Neural progenitor cell (in vitro differentiated cells): Measurements from ENCODE around the gene AUTS2. TPM values are rescaled to one million over a fixed set of nuclear protein-coding genes. Genes with fewer than 3 reads are reported as not detected.
A peak's percentile ranks its signal among the peaks of the same experiment; 100 is the strongest.

Experiments
- DNase-seq: peaks from one replicate; pipeline ENCODE4 v3.0.0-alpha.2; 2016; ENCODE audit warnings: low spot score
- H2AFZ ChIP-seq: fragments of 200-600 bp; sonication (generic); replicated peaks from 2 replicates; pipeline ENCODE4 v1.6.1; 2016; ENCODE audit warnings: antibody characterized with exemption
- H3F3A ChIP-seq: fragments of 200-600 bp; sonication (generic); 2 replicates; pipeline ENCODE4 v1.6.1; 2016; ENCODE audit warnings: antibody characterized with exemption, low read depth
- H3K27ac ChIP-seq: fragments of 200-600 bp; sonication (generic); 2 replicates; pipeline ENCODE4 v1.5.1; 2016; ENCODE audit warnings: mild to moderate bottlenecking
- H3K27me3 ChIP-seq: fragments of 200-600 bp; sonication (generic); 2 replicates; pipeline ENCODE4 v1.6.1; 2016; ENCODE audit warnings: mild to moderate bottlenecking, moderate library complexity
- H3K36me3 ChIP-seq: fragments of 200-600 bp; sonication (generic); 2 replicates; pipeline ENCODE4 v1.5.1; 2016
- H3K4me1 ChIP-seq: fragments of 200-600 bp; sonication (generic); 2 replicates; pipeline ENCODE4 v1.6.1; 2016; ENCODE audit warnings: mixed run types
- H3K4me2 ChIP-seq: fragments of 200-600 bp; sonication (generic); 2 replicates; pipeline ENCODE4 v1.6.1; 2016
- H3K4me3 ChIP-seq: fragments of 200-600 bp; sonication (generic); 2 replicates; pipeline ENCODE4 v1.5.1; 2016
- H3K79me2 ChIP-seq: fragments of 200-600 bp; sonication (generic); 2 replicates; pipeline ENCODE4 v1.6.1; 2016; ENCODE audit warnings: low read depth
- H3K9ac ChIP-seq: fragments of 200-600 bp; sonication (generic); 2 replicates; pipeline ENCODE4 v1.6.1; 2016
- H3K9me3 ChIP-seq: fragments of 200-600 bp; sonication (generic); 2 replicates; pipeline ENCODE4 v1.5.1; 2016; ENCODE audit warnings: low read depth
- H4K20me1 ChIP-seq: fragments of 200-600 bp; sonication (generic); 2 replicates; pipeline ENCODE4 v1.6.1; 2016; ENCODE audit warnings: low read depth
- H3K27ac Mint-ChIP-seq: 3 replicates; pipeline ENCODE4 v1.8.0; 2021; ENCODE audit warnings: mixed read lengths
- H3K27me3 Mint-ChIP-seq: 2 replicates; pipeline ENCODE4 v1.8.0; 2022; ENCODE audit warnings: low read depth, mild to moderate bottlenecking, inconsistent platforms, moderate library complexity, mixed read lengths; ENCODE audit not compliant: insufficient read depth
- H3K36me3 Mint-ChIP-seq: 3 replicates; pipeline ENCODE4 v1.8.0; 2021; ENCODE audit warnings: mixed read lengths
- H3K4me1 Mint-ChIP-seq: 3 replicates; pipeline ENCODE4 v1.8.0; 2021; ENCODE audit warnings: mixed read lengths
- H3K4me3 Mint-ChIP-seq: 3 replicates; pipeline ENCODE4 v1.8.0; 2021; ENCODE audit warnings: mild to moderate bottlenecking, moderate library complexity, mixed read lengths
- H3K9me3 Mint-ChIP-seq: 3 replicates; pipeline ENCODE4 v1.8.0; 2020; ENCODE audit warnings: mixed read lengths
- CTCF ChIP-seq: fragments of 200-600 bp; sonication (generic); IDR thresholded peaks from 2 replicates; pipeline ENCODE4 v1.5.1; 2017; ENCODE audit warnings: antibody characterized with exemption, mild to moderate bottlenecking
- EZH2 ChIP-seq: fragments of 200-600 bp; sonication (generic); IDR thresholded peaks from 2 replicates; pipeline ENCODE4 v1.6.1; 2017; ENCODE audit warnings: antibody characterized with exemption, mild to moderate bottlenecking, moderate library complexity
- EZH2phosphoT487 ChIP-seq: fragments of 200-600 bp; sonication (generic); IDR thresholded peaks from 2 replicates; pipeline ENCODE4 v1.6.1; 2017; ENCODE audit warnings: antibody characterized with exemption
- total RNA-seq: library from RNA; depleted of rRNA; stranded (reverse); fragments of >200 nt; gene quantifications from 2 replicates; pipeline ENCODE4 v1.2.3, GENCODE V29; 2015; ENCODE audit warnings: low replicate concordance

Gene AUTS2
- total RNA-seq, 1 donor from 2014 or later: 50.0 TPM

GRCh38 chr7:70341446-70341845 lies 743.2 kb downstream of the AUTS2 start:
- H3K9ac ChIP-seq: no peak overlapping the region
- H3F3A ChIP-seq: peaks cover 56% of the 10 kb centered on the region
- H3K36me3 ChIP-seq: no peaks in the 10 kb centered on the region
- H3K27me3 ChIP-seq: peaks cover 35% of the 10 kb centered on the region
- Mint-ChIP-seq H3K4me1 (peaks cover 30% of the 10 kb centered on the region), H3K9me3 (no peaks in the 10 kb centered on the region), H3K27me3 (no peaks in the 10 kb centered on the region), H3K27ac (no peak overlapping the region), H3K4me3 (no peak overlapping the region), H3K36me3 (no peaks in the 10 kb centered on the region)
- no peak overlapping the region for H3K27ac ChIP-seq
- H3K4me3 ChIP-seq: no peak overlapping the region
- no peak overlapping the region for H2AFZ ChIP-seq
- peaks cover 26% of the 10 kb centered on the region for H4K20me1 ChIP-seq
- DNase-seq: no peak
- H3K79me2 ChIP-seq: no peaks in the 10 kb centered on the region
- peaks cover 67% of the 10 kb centered on the region for H3K4me1 ChIP-seq
- H3K4me2 ChIP-seq: peak overlapping the region; percentile 57
- TF ChIP-seq CTCF (no peak), EZH2phosphoT487 (peak; percentile 40)
- no peaks in the 10 kb centered on the region for H3K9me3 ChIP-seq

GRCh38 chr7:70343519-70343918 lies 745.2 kb downstream of the AUTS2 start:
- Histone ChIP-seq H3K4me3 (peak overlapping the region; percentile 13), H3K4me2 (peak overlapping the region; percentile 80), H3K4me1 (peaks cover 57% of the 10 kb centered on the region), H3K27me3 (peaks cover 46% of the 10 kb centered on the region), H3K36me3 (no peaks in the 10 kb centered on the region), H3K9ac (no peak overlapping the region), H2AFZ (no peak overlapping the region), H4K20me1 (peaks cover 26% of the 10 kb centered on the region), H3K9me3 (no peaks in the 10 kb centered on the region), H3K79me2 (no peaks in the 10 kb centered on the region), H3K27ac (peak overlapping the region; percentile 85), H3F3A (peaks cover 56% of the 10 kb centered on the region)
- peaks cover 22% of the 10 kb centered on the region for H3K4me1 Mint-ChIP-seq
- H3K9me3 Mint-ChIP-seq: no peaks in the 10 kb centered on the region
- no peak overlapping the region for H3K4me3 Mint-ChIP-seq
- no peaks in the 10 kb centered on the region for H3K27me3 Mint-ChIP-seq
- TF ChIP-seq CTCF (no peak), EZH2phosphoT487 (peak; percentile 100), EZH2 (no peak)
- peak overlapping the region; percentile 7 for H3K27ac Mint-ChIP-seq
- no peaks in the 10 kb centered on the region for H3K36me3 Mint-ChIP-seq
- DNase-seq: peak; percentile 65

GRCh38 chr7:70344726-70345125 lies 746.5 kb downstream of the AUTS2 start:
- Mint-ChIP-seq H3K27ac (no peak overlapping the region), H3K27me3 (no peaks in the 10 kb centered on the region), H3K4me3 (no peak overlapping the region), H3K4me1 (peaks cover 29% of the 10 kb centered on the region), H3K36me3 (no peaks in the 10 kb centered on the region), H3K9me3 (no peaks in the 10 kb centered on the region)
- Histone ChIP-seq H3K9me3 (no peaks in the 10 kb centered on the region), H3F3A (peaks cover 48% of the 10 kb centered on the region), H2AFZ (no peak overlapping the region), H3K4me3 (no peak overlapping the region), H4K20me1 (peaks cover 26% of the 10 kb centered on the region), H3K27ac (no peak overlapping the region), H3K9ac (no peak overlapping the region), H3K4me2 (peak overlapping the region; percentile 80), H3K27me3 (peaks cover 46% of the 10 kb centered on the region), H3K4me1 (peaks cover 53% of the 10 kb centered on the region), H3K36me3 (no peaks in the 10 kb centered on the region), H3K79me2 (no peaks in the 10 kb centered on the region)
- TF ChIP-seq CTCF (no peak), EZH2 (no peak), EZH2phosphoT487 (no peak)
- no peak for DNase-seq
